IMR-90 (cell line): ENCODE results near the gene IFT25. TPM values are rescaled to one million over a fixed set of nuclear protein-coding genes. Genes with fewer than 3 reads are reported as not detected.
A peak's percentile ranks its signal among the peaks of the same experiment; 100 is the strongest.

Source experiments
- ATAC-seq: fragments of 200-7000 bp; cut with Tn5 transposase; 2 replicates; pipeline ENCODE4 v1.9.1; 2020; ENCODE audit warnings: low read depth, mild to moderate bottlenecking, moderate library complexity
- BruUV-seq: library from RNA; stranded (reverse); fragments of 400-500 nt; replicated peaks from 2 replicates; lab custom pipeline; 2021; lab: Mats Ljungman, UMichigan
- CTCF ChIA-PET: fragments of 300-600 bp; formaldehyde crosslinking; extraction: SDS; loops from one replicate; lab custom pipeline; 2021; ENCODE audit warnings: antibody characterized with exemption; lab: Yijun Ruan, JAX
- POLR2A ChIA-PET: fragments of 300-600 bp; sonication (Branson Sonifier 250); formaldehyde crosslinking; loops from one replicate; lab custom pipeline; 2022; ENCODE audit warnings: antibody characterized with exemption; ENCODE audit not compliant: unreplicated experiment; lab: Charles Lee
- DNase-seq: peaks from one replicate; pipeline ENCODE4 v3.0.0; 2013
- H2AFZ ChIP-seq: replicated peaks from 2 replicates; pipeline ENCODE3; 2013; ENCODE audit warnings: low read length, mild to moderate bottlenecking; ENCODE audit not compliant: poor library complexity
- H2AK5ac ChIP-seq: 2 replicates; pipeline ENCODE4 v1.6.1; 2013; ENCODE audit warnings: low read depth, low read length, inconsistent platforms
- H2AK9ac ChIP-seq: replicated peaks from 2 replicates; pipeline ENCODE3; 2013; ENCODE audit warnings: mild to moderate bottlenecking, low read depth, low read length, moderate library complexity; ENCODE audit not compliant: poor library complexity
- H2BK120ac ChIP-seq: 2 replicates; pipeline ENCODE4 v1.6.1; 2013; ENCODE audit warnings: low read depth, low read length, inconsistent platforms
- H2BK15ac ChIP-seq: 3 replicates; pipeline ENCODE4 v1.6.1; 2013; ENCODE audit warnings: low read depth, low read length, inconsistent platforms
- H2BK20ac ChIP-seq: 2 replicates; pipeline ENCODE4 v1.6.1; 2013; ENCODE audit warnings: low read depth, mild to moderate bottlenecking, inconsistent platforms, low read length, moderate library complexity
- H2BK5ac ChIP-seq: 2 replicates; pipeline ENCODE4 v1.6.1; 2013; ENCODE audit warnings: mild to moderate bottlenecking, low read depth, low read length, inconsistent platforms; ENCODE audit not compliant: poor library complexity, severe bottlenecking
- H3K14ac ChIP-seq: replicated peaks from 2 replicates; pipeline ENCODE4 v1.6.1; 2013; ENCODE audit warnings: low read depth, low read length, inconsistent platforms
- H3K18ac ChIP-seq: 2 replicates; pipeline ENCODE4 v1.6.1; 2013; ENCODE audit warnings: low read depth, low read length, control low read depth
- H3K23ac ChIP-seq: 2 replicates; pipeline ENCODE4 v1.6.1; 2013; ENCODE audit warnings: low read depth, low read length, inconsistent platforms
- H3K27ac ChIP-seq: 2 replicates; pipeline ENCODE4 v1.5.1; 2013; ENCODE audit warnings: mild to moderate bottlenecking, control low read depth, low read length; ENCODE audit not compliant: insufficient read depth
- H3K27me3 ChIP-seq: 2 replicates; pipeline ENCODE4 v1.6.1; 2013; ENCODE audit warnings: low read length; ENCODE audit not compliant: control insufficient read depth, insufficient read depth
- H3K36me3 ChIP-seq: 2 replicates; pipeline ENCODE4 v1.6.1; 2013; ENCODE audit warnings: low read length, mixed read lengths; ENCODE audit not compliant: control insufficient read depth, insufficient read depth
- H3K4ac ChIP-seq: 2 replicates; pipeline ENCODE4 v1.6.1; 2013; ENCODE audit warnings: low read depth, low read length, inconsistent platforms
- H3K4me1 ChIP-seq: 2 replicates; pipeline ENCODE4 v1.6.1; 2013; ENCODE audit warnings: low read length, mixed read lengths; ENCODE audit not compliant: control insufficient read depth, insufficient read depth
- H3K4me2 ChIP-seq: 2 replicates; pipeline ENCODE4 v1.6.1; 2013; ENCODE audit warnings: low read depth, mild to moderate bottlenecking, control low read depth, low read length, moderate library complexity
- H3K4me3 ChIP-seq: 2 replicates; pipeline ENCODE4 v1.5.1; 2013; ENCODE audit warnings: low read depth, mild to moderate bottlenecking, control low read depth, low read length, moderate library complexity; ENCODE audit not compliant: insufficient read depth
- H3K56ac ChIP-seq: 2 replicates; pipeline ENCODE4 v1.6.1; 2013; ENCODE audit warnings: low read length, inconsistent platforms; ENCODE audit not compliant: insufficient read depth; ENCODE audit errors: extremely low read depth
- H3K79me1 ChIP-seq, 2 experiments: 2 replicates each; pipeline ENCODE4 v1.6.1; 2013; ENCODE audit warnings: low read length in 2 of 2, inconsistent platforms in 1 of 2, low read depth in 1 of 2
- H3K9ac ChIP-seq: 2 replicates; pipeline ENCODE4 v1.6.1; 2013; ENCODE audit warnings: low read depth, low read length, control low read depth
- H3K9me1 ChIP-seq: 2 replicates; pipeline ENCODE4 v1.6.1; 2013; ENCODE audit warnings: low read length, inconsistent platforms; ENCODE audit not compliant: insufficient read depth
- H3K9me3 ChIP-seq: 2 replicates; pipeline ENCODE4 v1.6.1; 2013; ENCODE audit warnings: low read length; ENCODE audit not compliant: control insufficient read depth, insufficient read depth
- H4K20me1 ChIP-seq: 2 replicates; pipeline ENCODE4 v1.6.1; 2013; ENCODE audit warnings: low read length, inconsistent platforms; ENCODE audit not compliant: insufficient read depth
- H4K5ac ChIP-seq: 2 replicates; pipeline ENCODE4 v1.6.1; 2013; ENCODE audit warnings: mild to moderate bottlenecking, low read depth, low read length, control low read depth
- H4K8ac ChIP-seq, 2 experiments: 2 replicates each; pipeline ENCODE4 v1.6.1; 2013; ENCODE audit warnings: low read depth in 2 of 2, low read length in 2 of 2, control low read depth in 1 of 2, inconsistent platforms in 1 of 2
- H4K91ac ChIP-seq: 2 replicates; pipeline ENCODE4 v1.6.1; 2013; ENCODE audit warnings: low read depth, low read length, inconsistent platforms; ENCODE audit not compliant: insufficient read depth
- BHLHE40 ChIP-seq: fragments of 150-350 bp; IDR thresholded peaks from 2 replicates; pipeline ENCODE4 v1.6.1; 2016; ENCODE audit warnings: mild to moderate bottlenecking, low read depth, low read length
- CEBPB ChIP-seq: IDR thresholded peaks from 2 replicates; pipeline ENCODE4 v1.6.1; 2012; ENCODE audit warnings: low read depth, low read length, improper control_type of control experiment
- CHD1 ChIP-seq: IDR thresholded peaks from 2 replicates; pipeline ENCODE4 v1.6.1; 2012; ENCODE audit warnings: low read depth, low read length, improper control_type of control experiment
- CTCF ChIP-seq: conservative IDR thresholded peaks from 2 replicates; pipeline ENCODE4 v1.5.1; 2012; ENCODE audit warnings: mild to moderate bottlenecking, low read depth, low read length, improper control_type of control experiment
- ELK1 ChIP-seq: fragments of 150-350 bp; IDR thresholded peaks from 2 replicates; pipeline ENCODE4 v1.6.1; 2016; ENCODE audit warnings: low read depth, mild to moderate bottlenecking, low read length, moderate library complexity, borderline replicate concordance
- FOS ChIP-seq: fragments of 150-350 bp; IDR thresholded peaks from 2 replicates; pipeline ENCODE4 v1.6.1; 2016; ENCODE audit warnings: low read depth, low read length
- MAFK ChIP-seq: IDR thresholded peaks from 2 replicates; pipeline ENCODE4 v1.6.1; 2012; ENCODE audit warnings: low read depth, low read length, improper control_type of control experiment
- MAZ ChIP-seq: IDR thresholded peaks from 2 replicates; pipeline ENCODE4 v1.6.1; 2012; ENCODE audit warnings: low read depth, mild to moderate bottlenecking, low read length, improper control_type of control experiment, moderate library complexity, borderline replicate concordance
- MXI1 ChIP-seq: IDR thresholded peaks from 2 replicates; pipeline ENCODE4 v1.6.1; 2012; ENCODE audit warnings: low read depth, mild to moderate bottlenecking, low read length, moderate library complexity, borderline replicate concordance
- NFE2L2 ChIP-seq: fragments of 150-350 bp; IDR thresholded peaks from 2 replicates; pipeline ENCODE4 v1.6.1; 2016; ENCODE audit warnings: low read depth, mild to moderate bottlenecking, low read length
- POLR2A ChIP-seq: IDR thresholded peaks from 2 replicates; pipeline ENCODE4 v1.6.1; 2012; ENCODE audit warnings: mild to moderate bottlenecking, low read depth, low read length
- RCOR1 ChIP-seq: IDR thresholded peaks from 2 replicates; pipeline ENCODE4 v1.6.1; 2012; ENCODE audit warnings: mild to moderate bottlenecking, low read length, improper control_type of control experiment; ENCODE audit not compliant: insufficient replicate concordance
- RFX5 ChIP-seq: IDR thresholded peaks from 2 replicates; pipeline ENCODE4 v1.8.0; 2012; ENCODE audit warnings: low read depth, mild to moderate bottlenecking, low read length, moderate library complexity
- SMC3 ChIP-seq: fragments of 150-350 bp; IDR thresholded peaks from 2 replicates; pipeline ENCODE4 v1.6.1; 2016; ENCODE audit warnings: low read depth, mild to moderate bottlenecking, antibody characterized with exemption, low read length, moderate library complexity
- USF2 ChIP-seq: fragments of 150-350 bp; IDR thresholded peaks from 2 replicates; pipeline ENCODE4 v1.6.1; 2017; ENCODE audit warnings: mild to moderate bottlenecking, antibody characterized with exemption, low read length, low read depth
- WGBS, 2 experiments: methylation state at CpG; one replicate each; pipeline versions ENCODE4 v1.1.5 to v1.1.7; 2013; ENCODE audit warnings: missing lambda C conversion rate in 2 of 2; ENCODE audit not compliant: insufficient read length in 1 of 2; ENCODE audit errors: extremely low coverage in 2 of 2; 5-methylcytosine and 5-hydroxymethylcytosine counted together
- dilution Hi-C: fragments of 300-500 bp; cut with HindIII; formaldehyde crosslinking; loops from one replicate; pipeline ENCODE4 v1.14.3; 2018; ENCODE audit warnings: low sequenced_read_pairs; ENCODE audit not compliant: unreplicated experiment
- in situ Hi-C: fragments of 300-500 bp; cut with MboI; formaldehyde crosslinking; loops from 3 replicates; pipeline ENCODE4 v1.14.3; 2019; ENCODE audit warnings: low sequenced_read_pairs, inconsistent platforms, mixed read lengths
- intact Hi-C: fragments of 100-400 bp; cut with micrococcal nuclease; formaldehyde crosslinking; loops from 2 replicates; pipeline ENCODE4 v1.10.0; 2022
- polyA plus RNA-seq, 3 experiments: library from polyadenylated mRNA; depleted of rRNA; stranded (reverse); fragments of >200 nt; gene quantifications; 2 replicates each; pipeline ENCODE4 v1.2.3, GENCODE V29; 2012; ENCODE audit warnings: low replicate concordance in 1 of 3
- total RNA-seq: library from RNA; depleted of rRNA; stranded (reverse); fragments of >200 nt; gene quantifications from 2 replicates; pipeline ENCODE4 v1.2.3, GENCODE V29; 2012

IFT25 gene
- total and polyA plus RNA-seq, 2 of the 4 experiments (the other 2 are of a cell fraction): 9.1 to 38.0 TPM

- H4K20me1 ChIP-seq: no peaks in the 10 kb centered on the region
- ATAC-seq (no peak), DNase-seq (no peak)
- H3K27ac ChIP-seq: no peak overlapping the region
- H3K4ac ChIP-seq: peak overlapping the region; percentile 3; the same call in 1 of the 2 replicates
- H3K9me1 ChIP-seq: peaks cover 5% of the 10 kb centered on the region; the same call in 1 of the 2 replicates
- H3K4me2 ChIP-seq: peak overlapping the region; percentile 88
- peak overlapping the region; percentile 15; the same call in 1 of the 2 replicates for H3K23ac ChIP-seq
- peak overlapping the region; percentile 1 for H2AFZ ChIP-seq
- H3K79me1 ChIP-seq: peaks cover 5 to 6% of the 10 kb centered on the region in 2 experiments
- H2BK120ac ChIP-seq: peak overlapping the region; percentile 34
- in situ Hi-C loops: no loop called here
- H2AK5ac ChIP-seq: peak overlapping the region; percentile 47
- peak overlapping the region; percentile 68; the same call in 1 of the 2 replicates for H4K5ac ChIP-seq
- 100% methylated on average over 2 of the region's 7 CpGs; no CpG with 5 or more reads in 1 of the 2 experiments for WGBS, 2 experiments
- H2AK9ac ChIP-seq: peak overlapping the region; percentile 2
- BruUV-seq: no TSS peak
- peak overlapping the region; percentile 91; the same call in 1 of the 2 replicates for H4K91ac ChIP-seq
- intact Hi-C loops: no loop called here
- peak overlapping the region; percentile 76; the same call in 1 of the 2 replicates for H3K9ac ChIP-seq
- peak overlapping the region; percentile 81 for H2BK5ac ChIP-seq
- ChIA-PET POLR2A (interaction anchor here (1.2 kb wide), 1 partner anchor 55 kb away, joined by 4 read pairs; the partner anchor contains the start of gene IFT25), CTCF (interaction anchor here (0.6 kb wide), 1 partner anchor 69 kb away, joined by 6 read pairs; no protein-coding TSS in a partner anchor)
- H3K27me3 ChIP-seq: no peaks in the 10 kb centered on the region
- dilution Hi-C loops: no loop called here
- H3K56ac ChIP-seq: no peak overlapping the region; the same call in 1 of the 2 replicates
- H3K36me3 ChIP-seq: peaks cover 5% of the 10 kb centered on the region; the same call in 1 of the 2 replicates
- peak overlapping the region; percentile 71; the same call in 2 of the 3 replicates for H2BK15ac ChIP-seq
- peak overlapping the region; percentile 76 to 96; a peak in 3 of 4 replicates for H4K8ac ChIP-seq
- H3K9me3 ChIP-seq: no peaks in the 10 kb centered on the region
- 0 out of 2 replicates have a peak overlapping the region, but pooled peaks have one; percentile 10 for H2BK20ac ChIP-seq
- peak overlapping the region; percentile 17; the same call in 1 of the 2 replicates for H3K14ac ChIP-seq
- H3K18ac ChIP-seq: peak overlapping the region; percentile 81; the same call in 1 of the 2 replicates
- H3K4me3 ChIP-seq: peak overlapping the region; percentile 97; the same call in 1 of the 2 replicates
- peaks cover 3% of the 10 kb centered on the region for H3K4me1 ChIP-seq
- no peak for TF ChIP-seq FOS
- TF ChIP-seq POLR2A: no peak
- no peak for TF ChIP-seq RFX5
- TF ChIP-seq MXI1: no peak
- TF ChIP-seq BHLHE40: no peak
- no peak for TF ChIP-seq CEBPB
- no peak for TF ChIP-seq CHD1
- no peak for TF ChIP-seq MAZ
- TF ChIP-seq ELK1: no peak
- no peak for TF ChIP-seq RCOR1
- no peak for TF ChIP-seq SMC3
- TF ChIP-seq CTCF: no peak
- TF ChIP-seq USF2: no peak; the same call in 1 of the 2 replicates
- no peak for TF ChIP-seq NFE2L2
- no peak for TF ChIP-seq MAFK
These were observed 55.0 kb downstream of the IFT25 start for GRCh38 chr1:53890522-53890941.
